Activated naive CD8-positive, alpha-beta T cell treated with anti-CD3 and anti-CD28 coated beads for 36 hours (primary cell): Measurements from ENCODE around the gene LHFPL5. TPM values are rescaled to one million over a fixed set of nuclear protein-coding genes. Genes with fewer than 3 reads are reported as not detected.

Experiments used
- DNase-seq: peaks from one replicate; pipeline ENCODE4 v3.0.0; 2021
- H3K27ac Mint-ChIP-seq: one replicate; pipeline ENCODE4 v1.8.0; 2022; ENCODE audit warnings: mild to moderate bottlenecking, moderate library complexity, mixed read lengths
- H3K27me3 Mint-ChIP-seq: one replicate; pipeline ENCODE4 v1.8.0; 2022; ENCODE audit warnings: mild to moderate bottlenecking, mixed read lengths
- H3K36me3 Mint-ChIP-seq: one replicate; pipeline ENCODE4 v1.8.0; 2021; ENCODE audit warnings: mild to moderate bottlenecking, mixed read lengths
- H3K4me1 Mint-ChIP-seq: one replicate; pipeline ENCODE4 v1.8.0; 2021; ENCODE audit warnings: mixed read lengths
- H3K4me3 Mint-ChIP-seq: one replicate; pipeline ENCODE4 v1.8.0; 2022; ENCODE audit warnings: mild to moderate bottlenecking, moderate library complexity, mixed read lengths
- H3K9me3 Mint-ChIP-seq: one replicate; pipeline ENCODE4 v1.8.0; 2022; ENCODE audit warnings: mixed read lengths
- total RNA-seq, 2 experiments: library from RNA; stranded (reverse); gene quantifications; one replicate each; pipeline ENCODE4 v1.2.3, GENCODE V29; 2021

LHFPL5 gene
- total RNA-seq, 2 experiments from 2014 or later: not detected

GRCh38 chr6:35810971-35811698, 6.0 kb downstream of the LHFPL5 start:
- H3K36me3 Mint-ChIP-seq: no peaks in the 10 kb centered on the region
- H3K27me3 Mint-ChIP-seq: peaks cover 20% of the 10 kb centered on the region
- H3K4me1 Mint-ChIP-seq: no peaks in the 10 kb centered on the region
- H3K4me3 Mint-ChIP-seq: no peak overlapping the region
- no peak for DNase-seq
- H3K27ac Mint-ChIP-seq: no peak overlapping the region
- no peaks in the 10 kb centered on the region for H3K9me3 Mint-ChIP-seq

DNA sequence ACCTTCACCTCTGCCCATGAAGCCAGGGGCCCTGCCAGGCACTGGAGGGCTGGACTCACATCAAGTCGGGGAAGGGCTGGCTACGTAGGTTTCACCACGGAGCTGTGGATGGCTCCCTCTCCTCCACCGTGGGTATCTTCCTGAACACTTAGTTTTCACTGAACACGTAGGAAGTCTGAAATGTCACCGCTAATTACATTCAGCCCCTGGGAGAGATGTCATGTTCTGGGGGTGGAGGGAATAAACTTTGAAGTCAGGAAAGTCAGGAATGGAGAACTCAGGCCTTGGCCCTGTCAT, 6.5 kb downstream of the LHFPL5 start:
- H3K27me3 Mint-ChIP-seq: peaks cover 15% of the 10 kb centered on the region
- peaks cover 1% of the 10 kb centered on the region for H3K9me3 Mint-ChIP-seq
- no peaks in the 10 kb centered on the region for H3K4me1 Mint-ChIP-seq
- H3K27ac Mint-ChIP-seq: no peak overlapping the region
- no peak overlapping the region for H3K4me3 Mint-ChIP-seq
- H3K36me3 Mint-ChIP-seq: no peaks in the 10 kb centered on the region
- no peak for DNase-seq

DNA sequence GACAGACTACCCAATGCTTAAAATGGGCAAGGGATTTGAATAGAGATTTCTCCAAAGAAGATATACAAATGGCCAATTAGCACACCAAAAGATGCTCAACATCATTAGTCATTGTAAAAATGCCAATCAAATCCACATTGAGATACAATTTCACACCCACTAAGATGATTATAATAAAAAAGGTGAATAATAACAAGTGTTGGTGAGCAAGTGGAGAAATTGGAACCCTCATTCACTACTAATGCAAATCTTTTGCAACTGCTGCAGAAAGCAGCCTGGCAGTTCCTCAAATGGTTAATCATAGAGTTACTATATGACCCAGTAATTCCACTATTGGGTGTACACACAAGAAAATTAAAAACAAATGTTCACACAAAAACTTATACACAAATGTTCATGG, 12.4 kb downstream of the LHFPL5 start:
- Mint-ChIP-seq H3K9me3 (peaks cover 5% of the 10 kb centered on the region), H3K4me3 (no peak overlapping the region), H3K4me1 (no peaks in the 10 kb centered on the region), H3K36me3 (no peaks in the 10 kb centered on the region), H3K27me3 (peaks cover 3% of the 10 kb centered on the region), H3K27ac (no peak overlapping the region)
- DNase-seq: no peak

- Mint-ChIP-seq H3K27ac (no peak overlapping the region), H3K36me3 (no peaks in the 10 kb centered on the region), H3K4me1 (no peaks in the 10 kb centered on the region), H3K4me3 (no peak overlapping the region), H3K27me3 (peaks cover 3% of the 10 kb centered on the region), H3K9me3 (no peaks in the 10 kb centered on the region)
- DNase-seq: no peak
Observed at GRCh38 chr6:35823601-35824000, 18.4 kb downstream of the LHFPL5 start.

DNA sequence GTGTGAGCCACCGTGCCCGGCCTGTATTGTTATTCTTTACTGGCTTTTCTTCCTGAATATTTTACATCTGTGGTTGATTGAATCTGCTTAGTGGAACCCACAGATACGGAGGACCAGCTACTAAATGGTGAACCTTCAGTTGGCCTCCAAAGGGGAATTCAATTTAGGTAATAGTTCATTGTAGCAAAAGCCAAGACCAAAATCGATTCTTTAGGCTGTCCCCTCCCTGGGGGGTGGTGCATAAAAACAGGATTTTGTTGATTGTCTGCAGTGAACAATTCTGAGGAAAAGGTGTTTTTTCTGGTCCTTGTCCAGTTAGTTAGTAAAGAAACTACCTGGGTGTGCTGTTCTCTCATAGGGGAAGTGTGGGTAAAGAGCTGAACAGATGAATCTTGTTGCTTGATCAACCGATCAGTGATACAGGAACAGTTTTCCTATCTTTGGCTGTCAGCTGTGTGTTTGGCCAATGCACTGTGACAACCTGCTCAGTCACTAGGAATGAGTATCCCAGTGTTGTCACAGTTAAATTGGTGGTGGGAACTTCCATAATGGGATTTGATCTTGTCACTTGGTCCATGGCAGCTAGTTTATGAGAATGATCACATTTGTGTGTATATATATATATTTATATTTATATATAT, 19.5 kb downstream of the LHFPL5 start:
- no peak overlapping the region for H3K27ac Mint-ChIP-seq
- H3K9me3 Mint-ChIP-seq: peaks cover 1% of the 10 kb centered on the region
- no peak overlapping the region for H3K4me3 Mint-ChIP-seq
- no peaks in the 10 kb centered on the region for H3K4me1 Mint-ChIP-seq
- H3K36me3 Mint-ChIP-seq: no peaks in the 10 kb centered on the region
- H3K27me3 Mint-ChIP-seq: peaks cover 3% of the 10 kb centered on the region
- no peak for DNase-seq

- Mint-ChIP-seq H3K4me3 (no peak overlapping the region), H3K9me3 (peaks cover 1% of the 10 kb centered on the region), H3K27me3 (no peaks in the 10 kb centered on the region), H3K4me1 (no peaks in the 10 kb centered on the region), H3K36me3 (peaks cover 13% of the 10 kb centered on the region), H3K27ac (no peak overlapping the region)
- no peak for DNase-seq
Observed at GRCh38 chr6:35829306-35829705, 24.2 kb downstream of the LHFPL5 start.

GRCh38 chr6:35831257-35832007, 26.3 kb downstream of the LHFPL5 start:
- Mint-ChIP-seq H3K4me3 (no peak overlapping the region), H3K27me3 (no peaks in the 10 kb centered on the region), H3K27ac (no peak overlapping the region), H3K9me3 (peaks cover 1% of the 10 kb centered on the region), H3K4me1 (no peaks in the 10 kb centered on the region), H3K36me3 (peaks cover 22% of the 10 kb centered on the region)
- no peak for DNase-seq

DNA sequence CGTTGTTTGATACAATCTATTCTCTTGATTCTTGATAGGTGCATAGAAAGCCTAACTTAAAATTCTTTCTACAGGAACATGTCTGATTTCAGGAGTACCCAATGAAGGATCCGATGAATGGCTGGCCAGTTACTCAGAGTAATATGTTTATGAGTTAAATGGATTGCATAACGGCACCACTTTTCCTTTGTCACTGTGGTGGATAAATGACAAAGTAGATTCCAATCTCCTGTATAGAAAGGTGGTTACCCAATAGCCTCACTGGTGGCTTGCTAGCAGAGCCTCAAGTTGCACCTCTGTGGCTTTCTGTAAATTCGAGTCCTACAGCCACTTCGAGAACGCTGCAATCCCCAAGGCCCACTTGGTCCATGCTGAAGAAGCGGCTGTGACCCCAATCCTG, 28.4 kb downstream of the LHFPL5 start:
- no peaks in the 10 kb centered on the region for H3K4me1 Mint-ChIP-seq
- H3K27me3 Mint-ChIP-seq: no peaks in the 10 kb centered on the region
- DNase-seq: no peak
- H3K4me3 Mint-ChIP-seq: no peak overlapping the region
- H3K36me3 Mint-ChIP-seq: peaks cover 29% of the 10 kb centered on the region
- peaks cover 1% of the 10 kb centered on the region for H3K9me3 Mint-ChIP-seq
- H3K27ac Mint-ChIP-seq: no peak overlapping the region

- no peaks in the 10 kb centered on the region for H3K4me1 Mint-ChIP-seq
- H3K36me3 Mint-ChIP-seq: peaks cover 43% of the 10 kb centered on the region
- no peak for DNase-seq
- no peaks in the 10 kb centered on the region for H3K9me3 Mint-ChIP-seq
- no peak overlapping the region for H3K4me3 Mint-ChIP-seq
- H3K27me3 Mint-ChIP-seq: no peaks in the 10 kb centered on the region
- H3K27ac Mint-ChIP-seq: no peak overlapping the region
Observed at GRCh38 chr6:35839019-35839418, 33.9 kb downstream of the LHFPL5 start.

DNA sequence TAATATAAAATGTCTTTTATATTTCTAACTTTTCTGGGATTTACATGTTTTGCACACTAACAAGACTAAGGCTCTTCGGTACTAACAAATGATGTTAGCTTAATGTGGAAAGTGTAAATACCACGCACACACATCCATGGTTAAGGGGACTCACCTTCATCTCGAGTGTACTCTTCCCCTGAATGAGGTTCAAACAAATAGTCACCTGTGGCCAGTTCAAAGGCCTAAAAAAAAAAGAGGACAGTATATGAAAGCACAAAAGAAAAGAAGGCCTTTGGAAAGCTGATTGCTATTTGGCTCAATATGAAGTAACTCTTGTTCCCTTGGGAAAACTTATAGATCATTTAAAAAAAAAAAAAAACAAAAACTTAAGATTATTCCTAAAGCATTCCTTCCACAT, 37.2 kb downstream of the LHFPL5 start:
- Mint-ChIP-seq H3K4me3 (no peak overlapping the region), H3K36me3 (peaks cover 50% of the 10 kb centered on the region), H3K4me1 (no peaks in the 10 kb centered on the region), H3K27me3 (no peaks in the 10 kb centered on the region), H3K27ac (no peak overlapping the region), H3K9me3 (no peaks in the 10 kb centered on the region)
- no peak for DNase-seq

DNA sequence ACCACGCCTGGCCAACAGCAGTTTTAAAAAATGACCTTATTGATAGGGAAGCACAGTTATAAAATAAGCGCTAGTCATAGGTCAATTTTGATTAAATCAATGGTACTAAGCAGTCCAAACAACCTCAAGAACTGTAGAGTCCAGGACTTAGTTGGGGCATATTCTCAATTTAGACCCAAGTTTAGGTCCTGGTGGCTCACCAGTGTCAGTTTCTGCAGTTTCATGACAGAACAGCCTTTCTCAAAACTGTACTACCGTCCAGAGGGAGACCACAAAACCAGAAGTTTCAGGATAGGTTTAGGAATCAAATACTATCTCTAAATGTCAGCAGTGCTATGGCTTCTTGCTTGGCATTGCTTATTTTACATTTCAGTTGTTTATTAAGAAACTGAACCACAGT, 39.1 kb downstream of the LHFPL5 start:
- Mint-ChIP-seq H3K4me1 (no peaks in the 10 kb centered on the region), H3K27ac (no peak overlapping the region), H3K4me3 (no peak overlapping the region), H3K36me3 (peaks cover 58% of the 10 kb centered on the region), H3K27me3 (no peaks in the 10 kb centered on the region), H3K9me3 (peaks cover 7% of the 10 kb centered on the region)
- DNase-seq: no peak

- no peak for DNase-seq
- Mint-ChIP-seq H3K4me1 (no peaks in the 10 kb centered on the region), H3K27me3 (no peaks in the 10 kb centered on the region), H3K4me3 (no peak overlapping the region), H3K36me3 (peaks cover 65% of the 10 kb centered on the region), H3K27ac (no peak overlapping the region), H3K9me3 (peaks cover 7% of the 10 kb centered on the region)
Observed at GRCh38 chr6:35850208-35850607, 45.1 kb downstream of the LHFPL5 start.

GRCh38 chr6:35852994-35853393, 47.8 kb downstream of the LHFPL5 start:
- H3K4me1 Mint-ChIP-seq: no peaks in the 10 kb centered on the region
- peaks cover 68% of the 10 kb centered on the region for H3K36me3 Mint-ChIP-seq
- H3K9me3 Mint-ChIP-seq: peaks cover 7% of the 10 kb centered on the region
- no peak overlapping the region for H3K27ac Mint-ChIP-seq
- no peak for DNase-seq
- H3K27me3 Mint-ChIP-seq: no peaks in the 10 kb centered on the region
- H3K4me3 Mint-ChIP-seq: no peak overlapping the region

GRCh38 chr6:35856250-35856649, 51.1 kb downstream of the LHFPL5 start:
- DNase-seq: no peak
- Mint-ChIP-seq H3K4me3 (no peak overlapping the region), H3K9me3 (no peaks in the 10 kb centered on the region), H3K27me3 (no peaks in the 10 kb centered on the region), H3K4me1 (peaks cover 4% of the 10 kb centered on the region), H3K27ac (no peak overlapping the region), H3K36me3 (peaks cover 64% of the 10 kb centered on the region)

- H3K36me3 Mint-ChIP-seq: peaks cover 71% of the 10 kb centered on the region
Observed at GRCh38 chr6:35857853-35858252, 52.7 kb downstream of the LHFPL5 start.

GRCh38 chr6:35859367-35859766, 54.2 kb downstream of the LHFPL5 start:
- H3K36me3 Mint-ChIP-seq: peaks cover 67% of the 10 kb centered on the region
- no peak for DNase-seq
- H3K27ac Mint-ChIP-seq: no peak overlapping the region
- H3K4me1 Mint-ChIP-seq: peaks cover 4% of the 10 kb centered on the region
- H3K27me3 Mint-ChIP-seq: no peaks in the 10 kb centered on the region
- H3K4me3 Mint-ChIP-seq: no peak overlapping the region
- no peaks in the 10 kb centered on the region for H3K9me3 Mint-ChIP-seq

More at GRCh38 chr6:35857853-35858252, 52.7 kb downstream of the LHFPL5 start:
- DNase-seq: no peak
- no peaks in the 10 kb centered on the region for H3K27me3 Mint-ChIP-seq
- H3K9me3 Mint-ChIP-seq: no peaks in the 10 kb centered on the region
- peaks cover 4% of the 10 kb centered on the region for H3K4me1 Mint-ChIP-seq
- no peak overlapping the region for H3K27ac Mint-ChIP-seq
- no peak overlapping the region for H3K4me3 Mint-ChIP-seq
